ENCODE results near the gene TMEM164.

TMEM164 gene

DNA sequence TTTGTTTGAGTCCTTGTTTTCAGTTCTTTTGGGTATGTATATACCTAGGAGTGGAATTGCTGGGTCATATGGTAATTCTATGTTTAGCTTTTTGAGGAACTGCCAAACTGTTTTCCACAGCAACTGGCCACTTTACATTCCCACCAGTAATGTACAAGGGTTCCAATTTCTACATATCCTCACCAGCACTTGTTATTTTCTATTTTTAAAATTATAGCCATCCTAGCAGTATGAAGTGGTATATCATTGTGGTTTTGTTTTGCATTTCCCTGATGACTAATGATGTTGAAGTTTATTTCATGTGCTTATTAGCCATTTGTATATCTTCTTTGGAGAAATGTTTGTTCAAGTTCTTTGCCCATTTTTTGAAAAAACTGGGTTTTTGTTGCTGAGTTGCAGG lies 39.6 kb downstream of the TMEM164 start:
- DNase-seq: no peak

DNA sequence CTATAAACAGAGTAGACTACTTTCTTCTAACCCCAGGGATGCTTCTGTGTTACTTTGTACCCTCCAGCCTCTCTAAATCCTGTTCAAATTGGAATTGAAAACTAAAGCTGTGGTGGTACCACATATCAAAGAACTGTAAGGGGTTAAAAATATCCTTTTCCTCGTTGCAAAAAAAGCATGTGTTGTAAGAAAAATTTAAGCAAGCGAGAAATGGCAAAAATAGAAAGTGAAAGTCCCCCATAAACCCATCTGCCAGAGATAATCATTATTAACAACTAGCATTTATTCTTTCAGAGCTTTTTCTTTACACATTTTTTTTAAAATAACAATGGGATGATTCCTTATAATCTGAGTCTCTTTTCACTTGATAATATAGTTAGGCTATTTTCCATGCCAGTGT lies 40.6 kb downstream of the TMEM164 start:
- DNase-seq: no peak

DNA sequence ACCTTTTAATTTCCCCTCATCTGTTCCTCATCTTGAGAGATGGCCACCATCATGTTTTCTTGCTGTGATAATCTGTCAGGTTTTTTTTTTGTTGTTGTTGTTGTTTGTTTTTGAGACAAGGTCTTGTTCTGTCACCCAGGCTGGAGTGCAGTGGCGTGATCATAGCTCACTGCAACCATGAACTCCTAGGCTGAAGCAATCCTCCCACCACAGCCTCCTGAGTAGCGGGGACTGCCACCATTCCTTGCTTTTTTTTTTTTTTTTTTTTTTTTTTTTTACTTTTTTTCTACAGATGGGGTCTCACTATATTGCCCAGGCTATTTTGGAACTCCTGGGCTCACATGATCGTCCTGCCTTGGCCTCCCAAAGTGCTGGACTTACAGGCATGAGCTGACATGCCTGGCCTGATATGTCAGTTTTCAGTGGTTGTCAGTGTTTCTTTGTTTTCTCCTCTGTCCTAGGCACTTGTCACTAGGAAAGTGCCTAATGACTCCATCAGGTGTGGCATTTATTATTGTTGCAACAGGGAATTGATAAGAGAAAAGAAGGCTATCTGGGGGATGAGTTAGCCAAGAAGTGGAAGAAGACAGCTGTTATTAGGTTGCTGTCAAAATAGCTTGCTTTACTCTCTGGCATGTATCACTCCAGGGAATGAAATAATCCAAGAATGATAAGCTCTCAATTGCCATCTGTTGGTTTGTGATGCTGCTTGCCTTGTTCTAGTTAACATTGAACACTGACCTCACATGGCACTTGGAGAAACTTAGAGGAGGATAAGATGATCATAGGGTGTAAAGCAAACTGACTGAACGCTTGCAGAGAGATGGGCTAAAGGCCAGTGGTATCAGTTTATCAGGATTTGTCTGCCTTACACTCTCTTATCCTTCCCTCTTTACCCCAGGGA lies 41.7 kb downstream of the TMEM164 start:
- DNase-seq: no peak

DNA sequence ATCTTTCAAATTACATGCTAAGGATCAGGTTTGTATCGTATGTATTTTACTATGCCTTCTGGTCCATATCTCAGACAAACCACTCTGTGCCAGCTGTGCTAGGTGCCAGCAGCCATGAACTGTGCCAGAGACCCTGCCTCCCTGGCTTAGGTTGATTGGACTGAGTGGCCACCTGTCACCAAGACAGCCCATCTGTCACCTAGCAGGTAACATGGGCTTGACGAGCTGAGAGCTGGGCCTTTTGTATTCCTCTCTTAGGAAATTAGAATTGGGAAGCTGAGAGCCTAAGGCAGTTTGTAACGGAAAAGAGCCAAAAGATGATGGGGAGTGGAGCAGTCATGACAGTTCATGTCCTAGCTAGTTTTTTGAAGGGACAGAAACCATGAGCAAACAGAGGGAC lies 42.5 kb downstream of the TMEM164 start:
- no peak for DNase-seq

DNA sequence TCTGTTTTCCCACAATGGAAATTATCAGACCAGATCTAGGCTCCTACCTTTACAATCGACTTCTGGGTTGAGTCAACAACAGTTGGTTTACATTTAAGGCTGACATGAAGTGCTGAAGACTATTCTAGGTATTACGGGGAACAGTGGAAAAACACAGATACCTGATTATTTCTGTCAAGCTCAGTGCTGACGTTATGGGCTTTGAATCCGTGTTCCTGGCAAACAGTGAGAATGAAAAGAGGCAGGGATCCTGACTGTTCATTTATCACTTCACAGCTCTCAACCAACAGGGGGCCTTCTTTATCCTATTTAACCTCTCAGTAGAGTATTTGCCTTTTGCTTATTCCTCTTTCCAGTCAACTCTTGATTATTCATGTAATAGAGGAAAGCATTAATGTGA lies 43.1 kb downstream of the TMEM164 start:
- DNase-seq: no peak

DNA sequence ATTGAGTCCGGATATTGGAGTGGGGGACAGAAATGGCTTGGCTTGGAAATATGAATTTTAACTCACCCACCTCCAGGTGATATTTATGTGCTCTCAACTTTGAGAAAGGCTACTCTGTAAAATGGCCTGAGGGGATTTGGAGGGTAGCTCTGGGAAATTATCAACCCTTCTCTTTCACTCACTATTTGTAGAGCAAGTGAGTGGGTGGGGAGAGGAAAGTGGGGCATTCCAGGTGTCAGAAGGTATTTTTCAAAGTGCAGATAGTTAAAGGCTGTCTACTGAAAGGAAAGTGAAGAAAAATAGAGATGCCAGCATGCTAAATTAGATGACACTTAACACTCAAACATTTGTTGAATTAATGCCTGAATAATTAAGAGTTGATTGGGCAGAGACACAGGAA lies 44.1 kb downstream of the TMEM164 start:
- DNase-seq: no peak

DNA sequence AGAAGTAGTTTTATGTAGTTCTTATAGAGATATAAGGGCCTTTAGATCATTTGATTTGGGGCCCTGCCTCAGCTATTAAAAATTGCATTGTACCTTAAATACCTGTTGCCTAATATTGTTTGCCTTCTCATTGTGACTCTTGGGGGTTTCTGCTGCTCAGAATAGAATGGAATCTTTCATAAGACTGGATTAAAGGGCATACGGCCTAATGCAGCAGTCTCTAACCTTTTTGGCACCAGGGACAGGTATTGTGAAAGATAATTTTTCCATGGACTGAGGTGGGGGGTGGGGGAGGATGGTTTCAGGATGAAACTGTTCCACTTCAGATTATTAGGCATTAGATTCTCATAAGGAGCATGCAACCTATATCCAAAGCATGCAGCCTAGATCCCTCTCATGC lies 46.2 kb downstream of the TMEM164 start:
- DNase-seq: no peak

DNA sequence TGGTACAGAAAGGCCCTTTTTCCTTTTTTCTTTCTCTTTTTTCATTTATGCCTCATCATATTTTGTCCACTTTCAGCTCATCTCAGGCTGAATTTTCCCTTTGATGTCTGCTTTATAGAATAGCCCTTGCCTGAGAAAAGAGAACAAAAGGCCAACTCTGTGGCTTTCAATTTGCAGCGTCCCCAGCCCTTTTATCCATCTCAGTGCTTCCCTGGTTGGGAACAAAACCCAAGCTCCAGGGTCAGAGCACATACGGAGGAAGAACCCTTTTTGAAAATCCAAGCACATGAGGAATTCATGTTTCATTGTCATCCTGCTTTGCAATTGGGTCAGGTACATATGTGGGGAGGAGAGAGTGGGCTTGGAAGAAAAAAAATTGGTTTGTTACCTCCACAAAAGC lies 47.5 kb downstream of the TMEM164 start:
- DNase-seq: no peak

DNA sequence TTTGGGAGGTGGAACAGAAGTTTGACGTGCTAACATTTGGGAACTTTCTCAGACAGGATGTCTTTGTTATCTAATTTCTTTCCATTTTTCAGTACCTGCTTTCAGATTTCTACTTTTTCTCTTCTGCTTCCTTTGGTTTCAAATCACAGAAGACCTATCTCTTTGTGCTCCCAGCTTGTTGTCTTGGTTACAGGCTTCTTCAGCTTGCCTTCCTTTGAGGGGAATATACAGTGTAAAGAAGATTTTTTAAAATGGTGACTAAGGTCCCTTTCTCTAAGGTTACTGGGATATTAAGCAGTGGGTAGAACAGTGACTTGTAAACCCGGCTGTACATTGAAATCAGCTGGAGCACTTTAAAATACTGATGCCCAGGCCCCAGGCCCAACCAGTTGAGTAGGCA lies 48.0 kb downstream of the TMEM164 start:
- DNase-seq: no peak

DNA sequence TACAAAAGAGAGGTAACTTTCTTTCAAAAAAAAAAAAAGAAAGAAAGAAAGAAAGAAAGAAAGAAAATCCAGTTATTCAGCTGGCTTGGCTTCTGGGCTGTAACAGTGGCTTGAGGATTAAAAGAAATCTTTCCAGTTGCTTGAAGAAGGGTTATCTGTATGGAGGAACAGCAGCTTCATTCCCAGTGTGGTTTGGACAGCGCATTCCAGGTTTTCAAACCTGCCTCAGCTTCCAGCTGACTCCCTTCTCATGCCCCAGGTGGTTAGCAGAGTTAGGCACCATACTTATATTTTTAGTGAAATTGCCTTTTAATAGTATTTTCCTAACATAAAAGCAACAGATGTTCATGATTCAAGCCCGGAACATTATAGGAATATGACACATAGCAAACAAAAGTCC lies 48.6 kb downstream of the TMEM164 start:
- DNase-seq: no peak

DNA sequence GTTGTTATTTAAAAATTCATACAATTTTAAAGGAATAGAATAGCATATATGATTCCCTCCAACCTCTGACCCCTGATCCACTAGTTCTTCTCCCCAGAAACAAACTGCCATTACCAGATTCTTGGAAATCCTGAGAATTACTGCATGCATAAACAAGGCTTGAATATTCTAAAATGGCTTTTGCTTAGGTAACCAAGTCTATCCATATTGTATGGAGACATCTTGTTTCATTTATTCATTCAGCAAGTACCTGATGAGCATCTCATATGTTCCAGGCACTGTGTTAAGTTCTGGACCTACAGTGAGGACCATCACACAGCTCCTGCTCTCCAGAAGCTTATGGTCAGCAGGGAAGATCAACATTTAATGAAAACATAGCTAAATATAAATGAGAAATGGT lies 49.4 kb downstream of the TMEM164 start:
- DNase-seq: no peak

DNA sequence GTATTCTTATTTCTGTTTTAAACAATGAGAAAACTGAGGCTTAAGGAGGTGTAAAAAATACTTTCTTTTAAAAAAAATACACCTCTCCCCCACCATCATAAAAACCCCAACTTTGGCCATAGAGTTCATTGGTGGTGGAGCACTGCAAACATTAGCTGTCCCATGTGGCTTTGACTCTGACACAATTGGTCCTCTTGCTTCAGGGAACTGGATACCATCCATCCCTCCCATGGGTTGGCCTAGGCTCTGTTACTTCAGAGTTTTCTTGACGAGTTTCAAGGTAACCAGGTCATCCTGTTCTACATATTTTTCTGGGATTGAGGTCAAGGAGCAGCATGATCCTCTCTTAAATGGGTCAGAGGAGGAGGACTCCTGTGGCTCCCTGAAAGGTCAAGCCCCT lies 50.5 kb downstream of the TMEM164 start:
- no peak for DNase-seq

DNA sequence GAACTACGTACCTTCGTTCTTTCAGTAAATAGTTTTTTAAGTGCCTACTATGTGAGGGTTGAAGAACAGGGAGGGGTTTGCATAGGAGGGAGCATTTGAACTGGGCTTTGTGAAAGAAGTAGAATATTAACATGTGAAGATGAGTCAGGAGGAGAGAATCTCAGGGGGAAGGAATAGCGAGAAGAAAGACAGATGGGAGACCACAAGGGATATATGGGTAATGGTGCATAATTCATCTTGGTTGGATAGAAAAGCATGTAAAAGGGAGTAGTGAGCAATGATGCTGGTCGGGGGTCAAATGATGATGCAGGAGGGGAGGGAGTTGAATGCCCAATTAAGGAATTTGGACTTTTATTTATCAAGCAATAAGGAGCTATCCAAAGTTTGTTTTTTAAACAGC lies 52.7 kb downstream of the TMEM164 start:
- DNase-seq: no peak

DNA sequence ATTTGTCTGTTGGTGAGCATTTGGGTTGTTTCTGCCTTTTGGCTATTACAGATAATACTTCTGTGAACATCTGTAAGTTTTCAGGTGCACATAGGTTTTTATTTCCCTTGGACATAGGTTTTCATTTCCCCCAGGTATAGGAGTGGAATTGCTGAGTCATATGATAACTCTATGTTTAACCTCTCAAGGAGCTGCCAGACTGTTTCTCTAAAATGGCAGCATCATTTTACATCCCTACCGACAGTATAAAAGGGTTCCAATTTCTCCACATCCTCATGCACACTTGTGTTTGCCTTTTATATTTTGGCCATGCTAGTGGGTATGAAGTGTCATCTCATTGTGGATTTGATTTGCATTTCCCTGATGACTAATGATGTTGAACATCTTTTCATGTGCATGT lies 53.5 kb downstream of the TMEM164 start:
- DNase-seq: no peak

DNA sequence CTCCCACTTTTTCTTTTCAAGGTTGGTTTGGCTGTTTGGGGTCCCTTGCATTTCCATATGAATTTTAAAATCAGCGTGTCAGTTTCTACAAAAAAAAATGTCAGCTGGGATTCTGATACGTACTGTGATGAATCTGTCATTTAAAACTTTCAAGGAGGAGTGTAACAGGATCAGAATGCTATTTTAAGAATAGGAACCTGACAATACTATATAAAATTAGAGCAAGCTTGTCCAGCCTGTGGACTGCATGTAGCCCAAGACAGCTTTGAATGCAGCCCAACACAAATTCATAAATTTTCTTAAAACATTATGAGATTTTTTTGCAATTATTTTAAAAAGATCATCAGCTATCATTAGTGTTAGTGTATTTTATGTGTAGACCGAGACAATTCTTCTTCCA lies 56.5 kb downstream of the TMEM164 start:
- DNase-seq: no peak

DNA sequence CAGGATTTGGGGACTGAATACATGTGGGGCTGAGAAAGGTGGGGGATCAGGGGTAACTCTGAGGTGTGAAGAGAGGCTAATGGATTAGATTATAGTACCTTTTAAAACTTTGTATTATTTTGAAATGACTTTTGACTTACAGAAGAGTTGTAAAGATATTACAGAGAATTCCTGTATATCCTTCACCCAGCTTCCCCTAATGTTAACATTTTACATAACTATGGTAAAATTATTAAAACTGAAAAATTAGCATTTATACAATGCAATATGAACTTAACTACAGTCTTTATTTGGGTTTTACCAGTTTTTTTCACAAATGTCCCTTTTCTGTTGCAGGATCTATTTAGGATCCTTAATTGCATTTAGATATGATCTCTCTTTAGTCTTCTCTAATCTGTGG lies 57.4 kb downstream of the TMEM164 start:
- DNase-seq: no peak

DNA sequence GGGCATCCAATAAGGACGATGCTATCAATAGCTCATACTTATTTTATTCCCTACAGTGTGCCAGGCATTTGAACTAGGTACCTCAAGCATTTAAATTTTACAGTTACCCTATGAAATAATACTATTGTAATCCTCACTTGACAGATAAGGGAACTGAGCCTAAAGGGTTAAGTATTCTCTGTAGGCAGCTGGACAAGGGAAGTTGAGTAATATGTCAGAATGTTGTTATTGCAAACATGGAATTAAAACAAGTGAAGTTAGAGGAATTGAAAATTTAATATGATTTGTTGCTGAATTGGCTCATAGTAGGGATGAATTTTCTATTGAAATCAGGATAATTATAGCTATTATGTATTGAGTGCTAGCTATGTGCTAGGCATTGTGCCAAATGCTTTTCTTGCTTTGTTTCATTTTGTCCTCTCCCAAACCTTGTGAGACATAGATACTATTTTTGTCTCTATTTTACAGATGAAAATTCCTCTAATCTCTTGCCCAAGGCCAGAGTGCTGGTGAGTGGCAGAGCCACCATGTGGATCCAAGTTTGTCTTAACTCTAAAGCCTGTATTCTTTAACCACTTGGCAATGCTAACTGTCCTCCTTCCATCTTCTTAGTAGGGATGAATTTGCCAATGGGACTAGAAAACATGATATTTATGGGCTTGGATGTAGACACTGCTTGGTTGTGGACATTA lies 58.1 kb downstream of the TMEM164 start:
- no peak for DNase-seq

DNA sequence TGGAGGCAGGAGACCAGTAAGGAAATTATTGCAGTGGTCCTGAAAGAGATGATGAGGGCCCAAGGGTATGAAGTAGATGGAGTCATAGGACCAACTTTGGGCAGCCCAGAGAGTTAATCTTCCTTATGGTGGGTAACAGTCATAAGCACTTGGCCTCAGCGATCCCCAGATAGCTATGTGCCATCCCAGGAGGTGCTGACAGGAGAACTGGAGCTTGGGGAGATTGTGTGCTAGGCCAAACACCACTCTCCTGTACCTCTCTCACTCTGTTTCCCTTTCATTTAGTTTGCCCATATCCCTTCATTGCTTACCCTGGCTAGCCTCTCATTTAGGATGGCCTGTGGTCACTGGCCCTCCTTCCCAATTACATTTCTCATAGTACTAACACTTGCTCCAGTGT lies 60.0 kb downstream of the TMEM164 start:
- DNase-seq: no peak

DNA sequence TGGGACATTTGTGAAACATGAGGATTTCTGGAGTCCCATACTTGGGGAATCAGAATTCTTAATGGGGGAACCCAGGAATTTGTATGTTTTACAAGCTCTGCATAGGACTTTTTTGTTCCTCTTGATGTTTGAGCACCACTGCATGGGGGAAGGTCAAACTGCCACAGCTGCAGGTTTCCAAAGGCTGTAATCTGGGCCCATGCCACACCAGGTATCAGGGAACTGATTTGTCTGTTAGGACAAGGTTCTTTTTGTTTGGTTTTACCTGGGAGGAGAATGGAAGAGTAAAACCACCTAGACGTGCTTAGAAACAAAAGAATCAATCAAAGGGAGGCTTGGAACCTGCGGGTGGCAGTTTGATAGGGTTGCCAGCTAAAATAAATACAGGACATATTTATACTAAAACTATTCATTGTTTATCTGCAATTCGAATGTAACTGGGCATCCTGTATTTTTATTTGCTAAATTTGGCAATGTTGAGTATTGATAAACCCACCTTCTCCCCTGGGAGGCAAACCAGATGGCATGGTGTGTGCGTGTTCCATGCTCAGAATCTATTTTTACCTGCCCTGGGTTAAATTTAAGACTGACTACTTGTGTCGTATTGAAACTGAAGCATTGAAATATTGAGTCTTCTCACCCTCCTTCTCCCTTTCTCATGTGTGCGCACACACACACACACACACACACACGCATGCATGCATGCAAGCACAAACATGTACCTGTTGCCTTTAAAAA lies 63.7 kb downstream of the TMEM164 start:
- DNase-seq: no peak

DNA sequence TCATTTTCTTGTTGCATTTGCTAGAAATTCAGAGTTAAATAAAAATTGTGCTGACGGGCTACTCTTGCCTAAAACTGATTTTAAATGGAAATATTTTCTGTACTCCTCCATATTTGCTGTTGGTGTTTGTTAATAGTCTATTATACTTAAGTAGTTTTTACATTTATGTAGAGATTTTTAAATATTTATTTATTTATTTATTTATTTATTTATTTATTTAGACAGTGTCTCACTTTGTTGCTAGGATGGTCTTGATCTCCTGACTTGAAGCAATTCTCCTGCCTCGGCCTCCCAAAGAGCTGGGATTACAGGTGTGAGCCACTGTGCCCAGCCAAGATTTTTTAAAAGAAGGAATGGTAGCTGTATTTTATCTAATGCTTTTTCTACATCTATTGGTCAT lies 68.1 kb downstream of the TMEM164 start:
- DNase-seq: no peak

DNA sequence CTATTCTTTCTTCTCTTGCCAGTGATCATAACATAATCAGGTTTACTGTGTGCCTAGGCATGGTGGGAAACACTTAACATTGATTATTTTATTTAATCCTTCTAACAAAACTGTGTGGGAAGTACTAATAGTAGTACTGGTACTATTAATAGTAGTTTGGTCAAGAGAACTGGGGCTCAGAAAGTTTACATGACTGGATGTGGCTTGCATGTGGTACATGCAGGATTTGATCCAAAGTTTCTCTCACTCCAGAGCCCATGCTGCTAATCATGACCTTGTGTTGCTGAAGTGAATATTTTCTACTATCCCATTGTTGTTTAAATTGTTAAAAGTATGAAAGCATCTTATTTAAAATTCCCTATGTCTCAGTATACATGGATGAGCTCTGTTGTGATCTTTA lies 78.4 kb downstream of the TMEM164 start:
- no peak for DNase-seq

DNA sequence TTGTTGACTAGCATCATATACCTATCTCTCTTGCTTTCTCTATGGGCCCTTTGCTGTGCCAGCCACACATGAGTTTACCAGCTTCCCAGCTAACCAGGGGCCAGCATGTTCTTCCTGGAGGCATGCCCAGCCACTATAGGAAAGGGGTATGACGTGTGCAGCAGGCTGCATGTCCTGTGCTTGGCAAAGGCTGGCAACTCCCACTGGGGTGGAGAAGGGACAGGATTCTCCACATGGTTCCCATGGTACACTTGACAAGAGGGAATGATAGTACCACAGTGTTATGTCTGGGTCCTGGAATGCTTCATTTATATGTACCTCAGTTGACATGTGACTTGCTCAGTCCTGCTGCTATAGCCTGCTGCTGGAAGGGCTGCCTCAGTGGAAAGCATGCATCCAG lies 78.8 kb downstream of the TMEM164 start:
- no peak for DNase-seq

DNA sequence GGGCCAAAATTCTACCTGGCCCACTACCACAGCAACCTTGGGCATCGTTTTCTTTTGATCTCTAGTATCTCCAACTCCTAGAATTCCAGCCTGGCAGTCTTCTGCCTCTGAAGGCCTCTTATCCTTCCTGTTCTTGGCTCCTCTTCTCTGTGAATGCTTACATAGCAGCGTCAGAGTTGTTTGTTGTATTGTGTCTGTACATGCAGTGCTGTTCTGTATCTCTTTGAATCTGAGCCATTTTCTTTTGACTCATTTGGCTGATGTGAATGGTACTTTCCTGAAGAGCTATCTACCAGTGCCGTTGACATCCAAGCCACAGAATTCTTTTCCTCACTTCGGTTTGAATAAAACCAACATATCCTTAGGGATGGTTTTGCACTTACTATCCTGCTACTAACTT lies 79.2 kb downstream of the TMEM164 start:
- no peak for DNase-seq

All from activated effector memory CD4-positive, alpha-beta T cell treated with anti-CD3 and anti-CD28 coated beads, Interleukin-2, amount 50 U/mL, for 16 hours (primary cell).